ENCODE data around the gene C19orf81. TPM values are rescaled to one million over a fixed set of nuclear protein-coding genes. Genes with fewer than 3 reads are reported as not detected.

C19orf81 gene
- total RNA-seq, 1 donor from 2014 or later = not detected

GRCh38 chr19:50708179-50708879, 59.1 kb downstream of the C19orf81 start:
- TF ChIP-seq CTCF (IDR thresholded peaks at IDR 0.05) (no peak), POLR2AphosphoS5 (IDR thresholded peaks at IDR 0.05; ENCODE audit: insufficient read depth in 1 of 2, low read depth in 1 of 2) (no peak), POLR2A (IDR thresholded peaks at IDR 0.05) (no peak)
- no peaks in the 10 kb centered on the region for H3K27me3 ChIP-seq
- H3K4me1 ChIP-seq = no peaks in the 10 kb centered on the region
- H3K27ac ChIP-seq = no peak overlapping the region
- no peaks in the 10 kb centered on the region for H3K9me3 ChIP-seq
- intact Hi-C loops (cut with DNase I) = no loop called here
- H3K36me3 ChIP-seq = no peaks in the 10 kb centered on the region
- no peak overlapping the region for H3K4me3 ChIP-seq
- no peak for DNase-seq (ENCODE audit: extremely low spot score in 2 of 2)

Other genes with a start within 250 kb of the C19orf81 start
- not detected for gene SPIB, start 230.5 kb upstream of the C19orf81 start, total RNA-seq
- not detected for gene MYBPC2, start 216.6 kb upstream of the C19orf81 start, total RNA-seq
- gene EMC10, start 172.9 kb upstream of the C19orf81 start, total RNA-seq = 33.1 TPM
- gene GARIN5A, start 172.6 kb upstream of the C19orf81 start, total RNA-seq = not detected
- gene JOSD2, start 138.3 kb upstream of the C19orf81 start, total RNA-seq = 60.9 TPM
- not detected for gene ASPDH, start 135.5 kb upstream of the C19orf81 start, total RNA-seq
- gene LRRC4B, start 81.0 kb upstream of the C19orf81 start, total RNA-seq = 17.9 TPM
- 2.5 TPM for gene SYT3, start 9.6 kb upstream of the C19orf81 start, total RNA-seq
- 0.98 TPM for gene SHANK1, start 70.4 kb downstream of the C19orf81 start, total RNA-seq
- gene CLEC11A, start 73.9 kb downstream of the C19orf81 start, total RNA-seq = 25.0 TPM
- not detected for gene GPR32, start 121.0 kb downstream of the C19orf81 start, total RNA-seq
- not detected for gene ACP4, start 141.0 kb downstream of the C19orf81 start, total RNA-seq
- gene KLK1, start 174.3 kb downstream of the C19orf81 start, total RNA-seq = not detected
- gene KLK15, start 184.1 kb downstream of the C19orf81 start, total RNA-seq = not detected
- gene KLK3, start 205.5 kb downstream of the C19orf81 start, total RNA-seq = not detected
- not detected for gene KLK2, start 224.0 kb downstream of the C19orf81 start, total RNA-seq

All from vagina (tissue), 2 donors.